ENCODE results near the gene RMND5B. TPM values are rescaled to one million over a fixed set of nuclear protein-coding genes. Genes with fewer than 3 reads are reported as not detected.

RMND5B gene
- total RNA-seq, 1 donor from 2014 or later = 41.6 TPM

DNA sequence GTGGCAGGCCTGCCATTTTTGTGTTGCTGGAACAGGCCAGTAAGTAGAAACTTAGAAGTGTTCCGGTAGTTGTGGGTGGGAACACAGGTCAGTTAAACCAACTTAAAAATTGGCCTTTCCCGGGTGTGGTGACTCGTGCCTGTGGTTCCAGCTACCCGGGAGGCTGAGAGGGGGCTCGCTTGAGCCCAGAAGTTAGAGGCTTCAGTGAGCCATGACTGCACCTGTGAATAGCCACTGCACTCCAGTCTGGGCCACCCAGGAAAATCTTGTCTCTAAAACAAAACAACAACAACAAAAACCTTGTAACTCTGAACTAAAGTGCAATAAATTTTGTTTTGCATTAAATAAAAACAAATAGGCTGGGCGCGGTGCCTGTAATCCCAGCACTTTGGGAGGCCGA, 24.3 kb downstream of the RMND5B start:
- DNase-seq = no peak
- ATAC-seq = no peak
- intact Hi-C loops (cut with micrococcal nuclease) = no loop called here

DNA sequence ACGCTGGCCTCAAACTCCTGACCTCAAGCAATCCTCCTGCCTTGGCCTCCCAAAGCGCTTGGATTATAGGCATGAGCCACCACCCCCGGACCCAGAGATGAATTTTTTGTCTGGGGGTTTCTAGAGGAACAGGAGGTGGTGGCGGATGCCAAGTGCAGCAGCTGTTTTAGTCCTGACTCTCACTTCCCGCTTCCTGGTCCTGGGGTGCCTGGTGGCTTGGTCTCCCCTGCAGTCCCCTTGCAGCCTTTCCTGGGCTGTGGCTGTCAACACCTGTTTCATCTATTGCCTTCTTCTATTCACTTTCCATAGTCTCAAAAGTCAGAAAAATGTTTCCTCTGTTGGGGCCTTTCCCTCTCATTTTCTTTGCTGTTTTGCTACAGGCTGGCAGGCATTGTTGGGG, 29.4 kb downstream of the RMND5B start:
- intact Hi-C loops (cut with micrococcal nuclease) = no loop called here
- DNase-seq (no peak), ATAC-seq (no peak)

DNA sequence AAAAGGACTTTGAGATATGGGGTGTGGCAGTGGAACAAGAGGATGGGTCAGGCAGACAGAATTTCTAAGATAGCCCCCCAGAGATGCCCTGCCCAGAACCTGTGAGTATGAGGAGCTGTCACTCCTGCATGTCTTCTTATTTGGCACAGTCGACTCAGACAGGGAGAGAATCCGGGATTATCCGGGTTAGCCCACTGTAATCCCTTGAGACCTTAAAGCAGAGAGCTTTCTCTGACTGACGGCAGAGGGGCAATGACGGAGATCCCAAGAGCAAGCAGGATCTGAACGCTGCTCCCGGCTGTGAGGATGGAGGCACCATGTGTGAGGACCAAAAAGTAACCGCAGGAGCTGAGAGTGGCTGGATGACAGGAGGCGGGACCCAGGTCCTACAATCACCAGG, 31.7 kb downstream of the RMND5B start:
- no peak for DNase-seq
- intact Hi-C loops (cut with micrococcal nuclease) = no loop called here

DNA sequence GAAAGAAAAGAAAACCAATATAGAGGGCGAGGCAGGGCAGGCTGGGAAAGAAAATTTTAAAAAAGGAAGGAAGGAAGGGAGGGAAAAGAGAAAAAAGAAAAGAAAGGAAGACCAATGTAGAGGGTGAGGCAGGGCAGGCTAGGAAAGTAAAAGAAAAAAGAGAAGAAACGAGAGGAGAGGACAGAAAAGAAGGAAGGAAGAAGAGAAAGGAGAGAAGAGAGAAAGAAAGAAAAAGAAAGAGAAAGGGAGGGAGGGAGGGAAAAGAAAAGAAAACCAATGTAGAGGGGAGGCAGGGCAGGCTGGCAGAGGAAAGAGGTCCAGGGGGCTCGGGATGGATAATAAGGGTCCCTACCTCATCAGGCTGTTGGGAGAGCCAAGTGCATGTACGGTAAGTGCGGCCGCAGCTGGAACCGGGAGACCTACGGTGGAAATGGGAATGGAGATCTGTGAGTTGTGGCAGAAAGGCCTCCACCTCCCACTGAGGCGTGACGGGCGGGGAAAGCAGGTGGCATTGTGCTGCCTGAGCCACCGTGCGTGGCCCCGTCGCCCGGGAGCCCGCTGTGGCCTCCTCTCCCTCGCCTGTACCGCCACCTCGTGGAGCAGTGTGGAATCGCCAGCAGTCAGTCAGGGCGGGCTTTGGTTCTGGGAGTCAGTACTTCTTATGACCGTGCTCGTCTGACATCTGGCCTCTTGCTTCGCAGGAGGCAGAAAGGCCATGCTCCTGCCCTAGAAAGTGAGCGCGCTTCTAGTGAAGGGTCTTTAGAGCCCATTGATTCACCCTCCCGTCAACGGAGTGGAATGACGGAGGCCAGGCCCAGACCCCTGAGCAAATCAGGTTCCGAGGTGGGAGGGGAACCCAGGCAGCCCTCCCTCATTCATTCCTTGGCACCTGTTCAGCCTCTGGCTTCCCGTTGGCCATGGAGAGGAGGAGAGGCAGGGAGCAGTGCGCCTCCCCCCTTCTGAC, 33.2 kb downstream of the RMND5B start:
- ATAC-seq (peak; percentile 98), DNase-seq (peak; percentile 89)
- intact Hi-C loops (cut with micrococcal nuclease) = no loop called here

More for the DNA sequence above, 31.7 kb downstream of the RMND5B start:
- ATAC-seq = no peak

DNA sequence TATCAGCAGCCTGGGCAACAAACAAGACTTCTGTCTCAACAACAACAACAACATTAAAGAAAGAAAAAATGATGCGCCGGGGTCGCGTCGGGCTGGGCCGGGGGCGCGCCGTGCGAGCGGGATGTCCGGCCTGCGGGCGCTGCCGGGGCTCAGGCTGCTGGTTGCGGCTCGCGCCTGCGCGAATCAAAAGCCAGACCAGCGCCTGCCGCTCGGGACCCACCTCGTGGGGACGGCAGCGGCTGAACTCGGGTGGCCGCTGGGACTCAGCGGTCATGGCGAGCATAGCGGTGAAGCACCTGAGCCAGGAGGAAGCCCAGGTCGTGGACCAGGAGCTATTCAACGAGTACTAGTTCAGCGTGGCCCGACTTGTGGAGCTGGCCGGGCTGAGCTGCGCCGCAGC, 34.8 kb downstream of the RMND5B start:
- DNase-seq (no peak), ATAC-seq (no peak)
- intact Hi-C loops (cut with micrococcal nuclease) = no loop called here

DNA sequence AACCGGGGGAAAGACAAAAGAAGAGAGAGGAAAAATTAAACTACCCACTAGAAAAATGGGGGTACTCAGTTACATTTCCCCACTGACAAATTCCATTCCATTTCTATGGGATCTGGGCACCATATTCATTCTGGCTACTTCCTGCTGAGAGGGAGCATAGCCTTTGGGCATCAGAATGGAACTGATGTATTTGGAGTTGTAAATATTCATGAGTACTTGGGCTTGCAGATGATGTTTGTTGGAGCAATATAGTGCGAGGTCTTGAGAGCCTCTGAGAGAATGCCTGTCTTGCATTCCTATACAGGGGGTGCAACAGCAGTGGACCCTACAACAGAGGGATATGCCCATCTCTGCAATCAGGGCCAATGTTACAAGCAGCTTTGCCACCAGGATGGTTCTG, 39.6 kb downstream of the RMND5B start:
- intact Hi-C loops (cut with micrococcal nuclease) = no loop called here
- ATAC-seq (no peak), DNase-seq (no peak)

DNA sequence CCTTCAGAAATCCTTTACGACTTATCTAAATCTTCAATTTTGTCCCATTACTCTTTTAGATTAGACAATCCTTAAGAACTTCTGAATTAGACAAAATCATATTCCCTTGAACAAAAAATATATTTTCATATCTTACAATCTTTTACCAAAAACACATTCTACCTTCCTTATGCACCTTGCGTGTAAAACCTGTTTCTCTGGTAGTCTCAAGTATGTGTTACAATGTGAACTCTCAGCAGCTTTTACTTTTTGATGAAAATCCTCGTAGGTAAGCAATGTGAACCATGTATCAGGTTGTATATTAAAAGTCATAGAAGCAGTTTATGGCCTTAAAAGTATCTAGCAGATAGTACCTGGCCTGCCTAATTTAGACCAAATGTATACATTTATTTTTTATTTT, 43.6 kb downstream of the RMND5B start:
- no peak for ATAC-seq
- no peak for DNase-seq
- intact Hi-C loops (cut with micrococcal nuclease) = no loop called here

DNA sequence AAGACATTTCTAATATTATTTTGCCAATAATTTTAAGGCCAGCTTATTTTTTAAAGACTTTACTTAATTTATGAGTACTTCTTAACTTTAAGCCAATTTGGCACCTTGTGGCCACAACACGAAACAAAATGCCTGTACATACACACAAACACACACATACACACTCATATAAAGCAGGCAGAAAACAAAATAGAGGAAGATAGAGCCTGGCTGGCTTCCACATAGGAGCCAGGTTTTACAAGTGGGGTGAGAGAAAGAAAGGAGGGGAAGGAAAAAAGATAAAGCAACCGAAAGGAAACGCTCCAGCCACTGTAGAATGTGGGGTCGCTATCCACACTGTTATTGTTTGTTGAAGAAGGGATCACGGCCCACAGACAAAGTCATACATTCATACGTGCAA, 46.0 kb downstream of the RMND5B start:
- intact Hi-C loops (cut with micrococcal nuclease) = no loop called here
- ATAC-seq (no peak), DNase-seq (no peak)

DNA sequence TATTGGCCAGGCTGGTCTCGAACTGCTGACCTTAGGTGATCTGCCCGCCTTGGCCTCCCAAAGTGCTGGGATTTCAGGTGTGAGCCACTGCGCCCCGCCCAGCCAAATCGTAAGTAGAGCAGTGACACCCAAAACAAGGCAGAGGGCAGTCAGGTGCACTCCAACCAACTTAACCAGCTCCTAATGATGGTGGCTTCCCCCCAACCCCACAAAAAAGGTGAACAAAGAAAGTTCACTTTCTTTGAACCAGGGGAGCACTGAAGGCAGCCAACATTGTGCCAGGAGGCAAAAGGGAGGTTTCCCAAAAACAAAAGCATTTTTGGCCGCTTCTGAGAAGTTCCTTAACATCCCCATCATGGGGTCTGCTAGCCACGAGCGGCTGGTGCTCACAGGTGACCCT, 46.8 kb downstream of the RMND5B start:
- intact Hi-C loops (cut with micrococcal nuclease) = no loop called here
- DNase-seq (no peak), ATAC-seq (no peak)

DNA sequence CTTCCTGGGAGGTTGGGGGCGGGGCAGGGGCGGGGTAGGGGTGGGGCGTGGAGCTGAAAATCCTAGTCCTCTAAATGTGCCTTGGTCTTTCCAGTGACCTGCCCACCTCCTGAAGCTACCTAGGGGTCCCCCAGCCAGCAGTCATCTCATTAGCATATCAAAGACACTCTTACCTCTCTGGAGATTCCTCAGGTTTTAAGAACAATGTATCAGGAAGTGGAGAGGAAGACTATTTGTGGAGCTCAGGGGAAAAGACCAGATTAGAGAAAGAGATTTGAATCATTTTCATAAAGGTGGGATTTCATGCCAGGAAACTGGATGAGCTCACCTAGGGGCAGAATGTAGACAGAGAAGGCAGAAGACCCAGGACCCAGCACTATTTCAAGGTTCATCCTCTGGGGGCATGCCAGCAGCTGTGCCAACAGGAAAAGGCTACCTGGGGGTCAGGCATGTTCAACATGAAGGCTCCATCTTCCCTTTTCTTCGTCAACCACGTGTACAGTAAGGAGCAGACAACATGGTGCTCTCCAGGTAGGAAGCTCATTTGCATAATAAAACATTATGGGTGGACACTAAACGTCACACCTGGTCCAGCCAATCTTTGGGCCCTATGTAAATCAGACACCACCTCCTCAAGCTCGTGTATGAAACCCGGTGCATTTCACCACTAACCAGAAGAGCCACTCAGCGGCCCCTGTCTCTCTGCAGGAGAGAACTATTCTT, 49.5 kb downstream of the RMND5B start:
- DNase-seq (no peak), ATAC-seq (no peak)
- intact Hi-C loops (cut with micrococcal nuclease) = no loop called here

DNA sequence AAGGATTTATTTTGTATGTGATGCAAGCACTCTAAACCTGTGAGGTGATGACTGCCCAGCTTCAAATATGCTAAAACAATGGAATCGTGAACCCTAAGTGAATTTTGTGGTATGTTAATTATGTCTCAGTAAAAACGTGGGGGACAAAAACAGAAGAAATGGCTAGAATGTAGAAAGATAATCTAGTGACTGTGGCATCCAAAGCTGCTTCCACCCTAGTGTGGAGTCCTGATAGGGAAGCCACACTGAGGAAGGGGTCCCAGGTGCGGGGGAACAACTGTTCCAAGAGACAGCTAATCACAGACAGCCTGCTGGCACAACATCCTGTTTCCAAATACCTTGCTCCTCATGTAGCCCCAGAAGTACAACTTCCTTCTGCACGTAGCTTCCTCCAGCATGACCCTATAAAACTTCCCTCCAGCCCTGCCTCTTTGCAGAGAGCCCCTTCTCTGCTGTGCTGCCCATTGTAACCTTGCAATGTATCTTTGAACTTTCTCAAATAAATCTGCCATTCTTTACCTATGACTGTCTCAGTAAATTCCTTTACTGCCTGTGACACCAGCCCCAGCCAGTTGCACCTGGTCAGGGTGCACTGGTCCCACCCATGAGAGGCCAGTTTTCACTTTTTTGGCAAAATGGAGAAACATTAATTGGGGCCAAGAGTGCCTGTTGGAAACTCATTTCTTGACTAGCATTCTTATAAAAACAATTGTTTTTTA, 51.5 kb downstream of the RMND5B start:
- intact Hi-C loops (cut with micrococcal nuclease) = no loop called here
- DNase-seq (no peak), ATAC-seq (no peak)

DNA sequence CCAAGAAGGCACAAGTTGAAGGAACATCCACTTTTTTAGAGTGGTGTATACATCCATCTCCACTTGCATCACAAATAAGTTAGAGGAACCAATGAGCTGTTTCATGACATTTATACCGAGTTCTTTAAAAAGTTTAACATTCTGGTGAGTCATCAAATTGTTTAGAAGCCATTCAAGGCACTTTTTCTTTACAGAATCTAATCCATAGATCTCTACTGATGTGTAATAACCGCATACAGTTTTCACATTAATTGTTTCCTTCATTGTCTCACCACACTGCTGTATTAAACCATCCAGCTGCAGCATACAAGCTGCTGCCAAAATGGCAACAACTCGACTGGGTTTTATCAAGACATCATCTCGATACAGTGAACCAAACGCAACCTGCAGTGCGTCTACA, 55.6 kb downstream of the RMND5B start:
- ATAC-seq = no peak
- no peak for DNase-seq
- intact Hi-C loops (cut with micrococcal nuclease) = no loop called here

DNA sequence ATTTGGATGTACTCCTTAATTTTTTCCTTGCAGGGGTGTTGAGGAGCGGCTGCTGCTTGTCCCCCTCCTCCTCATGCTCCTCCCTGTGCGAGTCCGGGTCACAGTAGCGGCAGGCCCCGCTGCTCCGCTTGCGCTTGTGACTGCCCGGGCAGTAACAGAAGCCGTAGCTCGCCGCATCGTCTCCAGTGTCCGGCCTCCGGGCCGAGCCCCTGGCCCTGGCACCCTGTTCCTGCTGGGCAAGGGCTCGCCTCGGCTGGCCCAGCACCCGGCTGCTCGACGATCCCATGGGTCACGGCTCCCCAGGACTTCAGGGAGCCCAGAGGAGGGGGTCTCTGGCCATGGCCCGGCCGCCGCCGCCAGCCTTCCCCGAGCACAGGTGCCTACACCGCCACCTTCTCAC, 56.2 kb downstream of the RMND5B start, which contains the start of gene GMCL2:
GMCL2 (minus strand) TSS at position 358 of the 400 bp plus-strand sequence; CDS start at position 286, 72 bp downstream.
- DNase-seq (no peak), ATAC-seq (no peak)
- intact Hi-C loops (cut with micrococcal nuclease) = no loop called here

DNA sequence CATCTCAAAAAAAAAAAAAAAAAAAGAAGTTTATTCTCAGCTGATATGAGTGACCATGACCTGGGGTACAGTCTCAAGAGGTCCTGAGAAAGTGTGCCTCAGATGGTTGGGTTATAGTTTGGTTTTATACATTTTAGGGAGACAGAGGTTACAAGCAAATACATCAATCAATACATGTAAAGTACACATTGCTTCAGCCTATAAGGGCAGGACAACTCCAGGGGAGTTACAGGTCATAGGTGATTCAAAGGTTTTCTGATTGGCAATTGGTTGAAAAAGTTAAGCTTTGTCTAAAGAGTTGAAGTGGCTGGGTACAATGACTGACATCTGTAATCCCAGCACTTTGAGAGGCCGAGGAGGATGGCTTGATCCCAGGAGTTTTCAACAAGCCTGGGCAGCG, 58.6 kb downstream of the RMND5B start:
- intact Hi-C loops (cut with micrococcal nuclease) = no loop called here
- no peak for ATAC-seq
- DNase-seq = no peak

DNA sequence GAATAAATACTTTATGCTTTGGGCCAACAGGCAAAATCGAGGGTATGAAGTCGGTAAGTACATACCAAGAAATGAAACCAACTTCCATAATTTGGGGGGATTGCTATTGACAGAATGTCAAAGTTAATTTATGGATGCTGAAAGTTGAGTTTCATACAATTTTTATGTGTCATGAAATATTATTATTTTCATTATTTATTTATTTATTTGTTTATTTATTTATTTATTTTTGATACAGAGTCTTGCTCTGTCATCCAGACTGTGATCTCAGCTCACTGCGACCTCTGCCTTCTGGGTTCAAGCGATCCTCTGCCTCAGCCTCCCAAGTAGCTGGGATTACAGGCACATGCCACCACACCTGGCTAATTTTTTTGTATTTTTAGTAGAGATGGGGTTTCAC, 60.8 kb downstream of the RMND5B start:
- ATAC-seq (no peak), DNase-seq (no peak)
- intact Hi-C loops (cut with micrococcal nuclease) = no loop called here

DNA sequence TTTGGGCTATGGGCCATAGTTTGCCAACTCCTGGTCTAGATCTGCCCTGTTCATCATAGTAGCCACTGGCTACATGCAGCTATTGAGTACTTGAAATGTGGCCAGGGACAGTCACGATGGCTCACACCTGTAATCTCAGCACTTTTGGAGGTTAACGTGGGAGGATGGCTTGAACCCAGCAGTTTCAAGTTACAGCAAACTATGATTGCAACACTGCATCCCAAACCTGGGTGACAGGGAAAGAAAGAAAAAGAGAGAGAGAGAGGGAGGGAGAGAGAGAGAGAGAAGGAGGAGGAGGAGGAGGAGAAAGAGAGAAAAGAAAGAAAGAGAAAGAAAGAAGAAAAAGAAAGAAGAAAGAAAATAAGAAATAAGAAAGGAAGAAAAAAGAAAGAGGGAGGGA, 61.4 kb downstream of the RMND5B start:
- ATAC-seq = no peak
- DNase-seq = no peak
- intact Hi-C loops (cut with micrococcal nuclease) = no loop called here

DNA sequence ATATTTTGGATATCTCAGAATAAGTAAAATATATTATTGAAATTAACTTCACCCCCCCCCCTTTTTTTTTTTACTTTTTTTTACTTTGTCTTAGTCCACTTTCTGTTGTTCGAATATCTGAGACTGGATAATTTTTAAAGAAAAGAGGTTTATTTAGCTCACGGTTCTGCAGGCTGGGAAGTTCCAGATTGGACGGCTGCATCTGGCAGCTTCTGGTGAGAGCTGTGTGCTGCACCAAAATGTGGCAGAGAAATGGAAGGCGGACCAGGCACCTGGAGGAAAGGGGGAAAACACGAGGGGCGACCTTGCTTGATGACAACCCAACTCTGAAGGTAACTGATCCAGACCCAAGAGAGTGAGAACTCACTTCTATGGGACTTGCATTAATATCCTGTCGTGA, 62.0 kb downstream of the RMND5B start:
- ATAC-seq = no peak
- intact Hi-C loops (cut with micrococcal nuclease) = no loop called here
- DNase-seq = no peak

DNA sequence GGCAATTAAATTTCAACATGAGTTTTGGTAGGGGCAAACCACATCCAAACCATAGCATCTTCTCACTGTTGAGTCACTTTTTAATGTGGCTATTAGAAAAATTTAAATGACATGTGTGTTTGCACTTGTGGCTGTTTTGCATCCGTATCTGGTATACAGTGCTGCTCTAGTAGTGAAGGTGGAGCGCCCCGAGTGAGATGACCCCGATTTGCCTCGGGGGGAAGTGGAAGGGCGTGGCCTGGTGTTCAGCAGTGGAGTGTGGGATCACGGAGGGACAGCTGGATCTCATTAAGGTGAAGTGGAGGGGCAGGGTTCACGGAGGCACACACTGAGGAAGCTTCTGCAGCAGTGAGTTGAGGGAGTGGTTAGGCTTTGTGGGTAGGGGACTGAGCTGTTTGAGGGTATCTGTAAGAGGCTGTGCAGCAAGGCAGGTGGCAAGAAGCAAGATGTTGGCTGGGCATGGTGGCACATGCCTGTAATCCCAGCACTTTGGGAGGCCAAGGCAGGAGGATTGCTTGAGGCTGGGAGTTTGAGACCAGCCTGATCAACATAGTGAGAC, 62.5 kb downstream of the RMND5B start:
- ATAC-seq (no peak), DNase-seq (no peak)
- intact Hi-C loops (cut with micrococcal nuclease) = no loop called here

DNA sequence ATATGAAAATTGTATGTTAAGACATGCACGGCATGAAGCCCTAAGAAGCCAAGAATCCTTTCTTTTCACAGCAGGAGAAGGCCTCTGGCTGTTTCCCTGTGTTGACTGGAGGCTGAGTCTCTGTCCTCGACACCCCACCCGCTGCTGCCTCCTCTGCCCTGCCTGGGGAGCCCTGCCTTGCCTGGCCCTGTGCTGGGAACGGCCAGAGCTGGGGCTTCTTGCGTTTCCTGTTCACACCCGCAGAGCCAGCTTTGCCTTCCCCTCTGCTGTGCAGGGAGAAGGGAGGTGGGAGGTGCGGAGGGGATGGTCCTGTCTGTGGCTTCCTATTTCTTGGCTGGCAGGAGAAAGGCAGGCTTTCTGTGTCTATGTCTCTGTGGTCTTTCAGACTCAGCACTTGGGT, 63.2 kb downstream of the RMND5B start:
- intact Hi-C loops (cut with micrococcal nuclease) = no loop called here
- ATAC-seq (no peak), DNase-seq (no peak)
